ENCODE data around the gene DKC1. TPM values are rescaled to one million over a fixed set of nuclear protein-coding genes. Genes with fewer than 3 reads are reported as not detected.
"Not testable (repeated sequence)": the region's sequence is repeated elsewhere in the genome, so short reads cannot be mapped to it uniquely, and the experiment has no call there.

DKC1 gene
- total RNA-seq, 2 donors from 2014 or later, result 72.8 to 142 TPM

DNA sequence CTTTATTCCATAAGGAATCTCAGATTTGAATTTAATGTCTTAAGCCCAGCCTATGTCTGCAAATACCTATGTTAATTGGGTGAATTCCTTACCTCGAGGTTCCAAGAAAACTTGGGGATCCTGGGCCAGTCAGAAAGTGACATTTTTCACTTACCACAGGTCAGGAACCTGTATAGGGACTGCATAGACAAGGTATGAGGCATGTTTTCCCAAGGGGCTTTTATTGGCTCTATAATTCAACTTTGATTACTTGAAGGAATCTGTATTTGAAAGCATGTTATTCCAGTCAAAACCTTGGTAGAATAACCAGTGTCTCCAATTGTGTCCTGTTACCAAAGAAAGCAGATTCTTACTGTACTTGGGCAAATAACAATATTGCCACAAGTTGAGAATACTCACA is 51.1 kb downstream of the DKC1 start:
- H3K27ac Mint-ChIP-seq, result no peak overlapping the region
- H3K4me1 Mint-ChIP-seq, result no peaks in the 10 kb centered on the region
- peaks cover 6% of the 10 kb centered on the region for H3K27me3 Mint-ChIP-seq
- H3K4me3 Mint-ChIP-seq, result no peak overlapping the region
- ATAC-seq (replicated peaks), result no peak
- no peaks in the 10 kb centered on the region for H3K9me3 Mint-ChIP-seq
- no peaks in the 10 kb centered on the region for H3K36me3 Mint-ChIP-seq (ENCODE audit: low read depth)

DNA sequence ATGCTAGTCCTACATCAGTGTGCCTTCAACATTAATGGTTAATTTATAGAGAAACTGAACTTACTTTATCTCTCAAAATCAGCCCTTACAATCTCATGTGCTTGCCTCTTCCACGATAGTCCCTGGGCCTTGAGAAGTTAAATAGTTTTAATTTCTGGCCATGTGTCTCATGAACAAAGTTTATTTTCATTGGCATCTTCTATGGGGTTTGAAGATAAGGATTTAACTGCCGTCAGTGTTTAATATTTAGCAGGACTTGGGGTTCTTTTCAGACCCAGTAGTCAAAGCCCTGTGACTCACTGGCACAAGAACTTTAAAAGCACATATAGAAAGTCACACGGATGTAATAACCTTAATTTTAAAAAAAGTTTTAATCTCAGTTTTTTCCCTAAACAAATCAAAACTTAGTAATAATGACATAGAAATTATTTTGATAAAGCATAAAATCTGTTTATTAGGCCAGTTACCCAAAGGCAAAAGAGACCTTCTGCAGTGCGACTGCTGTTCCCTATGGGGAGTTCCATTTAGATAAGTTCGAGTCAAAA is 52.7 kb downstream of the DKC1 start:
- Mint-ChIP-seq H3K27me3 (peaks cover 6% of the 10 kb centered on the region), H3K36me3 (ENCODE audit: low read depth) (no peaks in the 10 kb centered on the region), H3K4me3 (no peak overlapping the region), H3K9me3 (no peaks in the 10 kb centered on the region), H3K27ac (no peak overlapping the region), H3K4me1 (no peaks in the 10 kb centered on the region)
- ATAC-seq (replicated peaks), result no peak

- not testable (repeated sequence) for H3K27me3 Mint-ChIP-seq; H3K27ac Mint-ChIP-seq; H3K36me3 Mint-ChIP-seq (ENCODE audit: low read depth); ATAC-seq (replicated peaks); H3K4me1 Mint-ChIP-seq; H3K9me3 Mint-ChIP-seq; H3K4me3 Mint-ChIP-seq
Observed at GRCh38 chrX:154816326-154816898, 53.7 kb downstream of the DKC1 start.

DNA sequence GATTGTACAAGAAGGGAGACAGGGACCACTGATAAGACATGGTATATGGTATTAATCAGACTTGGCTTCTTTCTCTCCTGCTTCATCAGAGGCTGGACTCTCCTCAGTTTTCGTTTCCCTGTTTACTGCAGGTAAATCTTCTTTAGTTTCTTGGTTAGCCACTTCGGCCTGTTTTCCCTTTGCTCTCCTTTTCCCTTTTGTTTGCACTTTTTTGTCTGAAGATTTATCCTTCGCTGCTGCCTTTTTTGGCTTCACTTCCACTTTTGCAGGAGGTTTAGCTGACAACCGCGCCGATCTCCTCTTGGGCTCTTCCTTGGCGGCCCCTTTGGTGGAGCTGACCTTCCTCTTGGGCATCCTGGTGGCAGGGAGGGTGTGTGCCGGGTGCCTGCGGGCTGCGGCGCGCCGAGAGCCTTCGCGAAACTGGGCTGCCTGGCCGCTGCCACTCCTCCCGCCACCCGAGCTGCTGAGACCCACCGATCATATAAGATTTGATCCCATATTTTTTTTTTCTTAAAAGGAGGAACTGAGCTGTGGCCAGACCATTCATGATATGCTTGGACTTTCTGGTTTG is 54.5 kb downstream of the DKC1 start:
- not testable (repeated sequence) for ATAC-seq (replicated peaks); H3K9me3 Mint-ChIP-seq; H3K27me3 Mint-ChIP-seq; H3K4me1 Mint-ChIP-seq; H3K36me3 Mint-ChIP-seq (ENCODE audit: low read depth); H3K27ac Mint-ChIP-seq; H3K4me3 Mint-ChIP-seq

DNA sequence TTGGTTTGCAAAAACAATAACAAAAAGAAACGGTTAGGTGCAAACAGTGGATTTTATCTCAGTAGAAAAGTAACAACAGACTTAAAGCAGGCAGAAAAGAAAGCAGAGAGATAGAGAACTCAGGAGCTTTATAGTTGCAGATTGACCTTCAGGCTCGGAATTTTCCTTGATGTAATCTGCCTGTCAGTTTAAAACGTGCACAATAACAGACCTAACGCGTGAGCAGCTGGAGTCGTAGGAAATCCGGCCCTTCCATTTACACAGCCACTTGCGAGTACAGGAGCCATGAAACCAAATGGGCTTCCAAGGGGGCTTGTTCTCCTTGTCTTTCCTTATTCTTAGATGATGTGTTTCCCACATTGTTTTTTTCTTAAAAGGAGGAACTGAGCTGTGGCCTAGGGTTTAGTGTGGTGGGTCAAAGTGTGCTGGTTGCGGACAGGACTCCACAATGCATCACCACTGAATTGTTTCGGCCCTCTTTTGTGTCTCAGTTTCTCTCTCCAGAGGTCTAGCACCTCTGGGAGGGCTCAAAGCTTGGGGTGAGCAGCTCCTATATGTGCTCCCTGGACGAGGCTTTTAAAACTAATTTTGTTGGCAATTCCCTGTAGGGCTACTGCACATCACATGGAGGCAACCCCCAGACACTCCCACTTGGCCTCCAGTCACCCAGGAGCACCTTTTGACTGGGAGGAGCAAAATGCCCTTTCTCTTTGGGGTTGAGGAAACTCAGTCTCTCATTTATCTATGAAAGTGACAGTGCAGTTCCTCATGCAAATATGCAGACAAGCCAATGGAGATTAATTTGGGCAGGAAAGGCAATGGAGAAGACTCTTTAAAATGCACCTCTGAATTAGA is 56.5 kb downstream of the DKC1 start:
- Mint-ChIP-seq H3K27ac (no peak overlapping the region), H3K27me3 (no peaks in the 10 kb centered on the region), H3K9me3 (no peaks in the 10 kb centered on the region), H3K36me3 (ENCODE audit: low read depth) (no peaks in the 10 kb centered on the region), H3K4me3 (no peak overlapping the region), H3K4me1 (no peaks in the 10 kb centered on the region)
- ATAC-seq (replicated peaks), result no peak

DNA sequence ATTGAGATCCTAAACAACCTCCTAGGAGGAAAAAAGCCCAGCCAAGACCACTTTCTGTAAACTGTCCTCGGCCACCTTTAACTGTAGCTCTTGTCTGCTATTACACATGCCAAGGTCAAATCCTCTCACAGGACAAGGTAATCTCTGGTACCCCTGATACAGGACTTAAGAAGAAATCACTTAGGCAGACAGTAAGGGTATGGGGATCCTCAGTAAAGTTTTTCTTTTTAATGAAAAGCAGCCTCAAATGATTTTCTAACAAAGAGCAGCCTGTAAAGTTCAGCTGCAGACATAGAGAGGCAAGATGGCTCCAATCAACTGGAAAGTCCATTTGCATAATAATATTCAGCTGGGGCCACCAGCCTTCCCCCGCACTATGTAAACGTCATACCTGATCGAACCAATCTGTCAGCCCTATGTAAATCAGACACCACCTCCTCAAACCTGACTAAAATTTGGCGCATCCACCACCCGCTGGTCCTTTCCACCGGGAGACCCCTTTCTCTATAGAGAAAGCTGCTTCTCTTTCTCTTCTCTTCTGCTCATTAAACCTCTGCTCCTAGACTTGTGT is 57.2 kb downstream of the DKC1 start:
- H3K27ac Mint-ChIP-seq, result no peak overlapping the region
- H3K4me3 Mint-ChIP-seq, result no peak overlapping the region
- no peaks in the 10 kb centered on the region for H3K9me3 Mint-ChIP-seq
- H3K27me3 Mint-ChIP-seq, result no peaks in the 10 kb centered on the region
- ATAC-seq (replicated peaks), result no peak
- H3K36me3 Mint-ChIP-seq (ENCODE audit: low read depth), result no peaks in the 10 kb centered on the region
- H3K4me1 Mint-ChIP-seq, result no peaks in the 10 kb centered on the region

DNA sequence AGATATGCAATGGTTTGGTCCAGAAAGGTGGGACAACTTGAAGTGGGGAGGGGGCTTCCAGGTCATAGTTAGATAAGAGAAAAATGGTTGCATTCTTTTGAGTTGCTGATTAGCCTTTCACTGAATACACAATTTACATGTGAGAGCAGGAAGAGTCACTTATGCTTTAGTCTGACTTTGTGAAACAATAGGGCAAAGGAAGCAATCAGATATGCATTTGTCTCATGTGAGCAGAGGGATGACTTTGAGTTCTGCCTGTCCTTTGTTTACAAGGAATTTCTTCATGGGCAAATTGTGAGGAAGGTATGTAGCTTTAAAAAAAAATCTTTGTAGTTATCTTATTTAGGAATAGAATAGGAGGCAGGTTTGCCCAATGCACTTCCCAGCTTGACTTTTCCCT is 58.9 kb downstream of the DKC1 start:
- H3K27ac Mint-ChIP-seq, result no peak overlapping the region
- no peaks in the 10 kb centered on the region for H3K9me3 Mint-ChIP-seq
- H3K27me3 Mint-ChIP-seq, result no peaks in the 10 kb centered on the region
- no peak overlapping the region for H3K4me3 Mint-ChIP-seq
- H3K36me3 Mint-ChIP-seq (ENCODE audit: low read depth), result no peaks in the 10 kb centered on the region
- no peaks in the 10 kb centered on the region for H3K4me1 Mint-ChIP-seq
- ATAC-seq (replicated peaks), result no peak

GRCh38 chrX:154822029-154822428 is 59.4 kb downstream of the DKC1 start:
- H3K4me1 Mint-ChIP-seq, result no peaks in the 10 kb centered on the region
- H3K27me3 Mint-ChIP-seq, result no peaks in the 10 kb centered on the region
- no peaks in the 10 kb centered on the region for H3K36me3 Mint-ChIP-seq (ENCODE audit: low read depth)
- no peak overlapping the region for H3K4me3 Mint-ChIP-seq
- no peak for ATAC-seq (replicated peaks)
- no peak overlapping the region for H3K27ac Mint-ChIP-seq
- no peaks in the 10 kb centered on the region for H3K9me3 Mint-ChIP-seq

DNA sequence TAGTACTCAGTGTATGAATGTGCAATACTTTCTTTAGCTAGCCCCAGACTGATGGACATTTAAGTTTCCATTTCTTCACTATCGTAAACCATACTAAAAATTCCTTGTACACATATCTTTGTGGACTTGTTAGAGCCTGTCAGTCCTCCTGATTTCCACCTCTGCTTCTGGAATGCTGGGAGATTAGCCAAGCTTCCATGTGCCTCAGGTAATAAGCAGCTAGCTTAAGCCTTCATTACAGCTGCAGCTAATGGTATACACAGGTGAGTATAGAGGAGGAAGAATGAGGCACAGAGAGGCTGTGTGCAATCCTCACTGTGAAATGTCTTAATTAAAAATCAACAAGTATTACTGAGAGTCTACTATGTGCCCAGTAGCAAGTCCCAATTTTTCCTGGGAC is 62.0 kb downstream of the DKC1 start:
- Mint-ChIP-seq H3K9me3 (no peaks in the 10 kb centered on the region), H3K4me3 (no peak overlapping the region), H3K36me3 (ENCODE audit: low read depth) (no peaks in the 10 kb centered on the region), H3K4me1 (peaks cover under 1% of the 10 kb centered on the region), H3K27ac (no peak overlapping the region), H3K27me3 (no peaks in the 10 kb centered on the region)
- ATAC-seq (replicated peaks), result no peak

DNA sequence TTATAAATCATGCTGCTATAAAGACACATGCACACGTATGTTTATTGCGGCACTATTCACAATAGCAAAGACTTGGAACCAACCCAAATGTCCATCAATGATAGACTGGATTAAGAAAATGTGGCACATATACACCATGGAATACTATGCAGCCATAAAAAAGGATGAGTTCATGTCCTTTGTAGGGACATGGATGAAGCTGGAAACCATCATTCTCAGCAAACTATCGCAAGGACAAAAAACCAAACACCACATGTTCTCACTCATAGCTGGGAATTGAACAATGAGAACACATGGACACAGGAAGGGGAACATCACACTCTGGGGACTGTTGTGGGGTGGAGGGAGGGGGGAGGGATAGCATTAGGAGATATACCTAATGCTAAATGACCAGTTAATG is 62.9 kb downstream of the DKC1 start:
- not testable (repeated sequence) for ATAC-seq (replicated peaks); H3K4me3 Mint-ChIP-seq; H3K27me3 Mint-ChIP-seq; H3K4me1 Mint-ChIP-seq; H3K9me3 Mint-ChIP-seq; H3K27ac Mint-ChIP-seq; H3K36me3 Mint-ChIP-seq (ENCODE audit: low read depth)

Other genes starting within 250 kb of the DKC1 start
- gene FAM3A, start 246.6 kb upstream of the DKC1 start, total RNA-seq, result 10 to 100 TPM; 24.5 to 25.4 TPM
- gene G6PD, start 216.0 kb upstream of the DKC1 start, total RNA-seq, result 10 to 100 TPM; 48.1 to 78.3 TPM
- gene IKBKG, start 215.2 kb upstream of the DKC1 start, total RNA-seq, result 10 to 100 TPM; 26.1 to 39.6 TPM
- not detected for gene CTAG1A, start 177.7 kb upstream of the DKC1 start, total RNA-seq
- not detected for gene CTAG1B, start 143.6 kb upstream of the DKC1 start, total RNA-seq
- not detected for gene CTAG2, start 109.3 kb upstream of the DKC1 start, total RNA-seq
- 10 to 100 TPM; 12.1 to 13.5 TPM for gene GAB3, start 11.8 kb upstream of the DKC1 start, total RNA-seq
- 10 to 100 TPM; 17.1 to 17.7 TPM for gene MPP1, start 42.6 kb downstream of the DKC1 start, total RNA-seq
- gene SMIM9, start 71.8 kb downstream of the DKC1 start, total RNA-seq, result not detected
- gene F8A1, start 123.5 kb downstream of the DKC1 start, total RNA-seq, result 10 to 100 TPM; 15.0 to 19.7 TPM

All from activated T-helper 17 cell treated with anti-CD3 and anti-CD28 coated beads, Interleukin-2, amount 50 U/mL, for 72 hours (primary cell).